Activated CD4-positive, CD25-positive, alpha-beta regulatory T cell treated with anti-CD3 and anti-CD28 coated beads, Interleukin-2, amount 50 U/mL, for 16 hours (primary cell): Measurements from ENCODE around the gene ASPA.
"Not testable (repeated sequence)": the region's sequence is repeated elsewhere in the genome, so short reads cannot be mapped to it uniquely, and the experiment has no call there.

Experiments
- DNase-seq: peaks from one replicate; pipeline ENCODE4 v3.0.0-alpha.2; 2020; ENCODE audit warnings: low read depth, low spot score

Gene ASPA

GRCh38 chr17:3475812-3476610 lies at the start of gene ASPA:
Gene ASPA, plus strand, starts transcription at chr17:3475997. Its CDS starts 163 bp downstream, at chr17:3476160.
- no peak for DNase-seq

- DNase-seq = not testable (repeated sequence)
These were observed 42.6 kb upstream of the ASPA start for GRCh38 chr17:3433215-3433614.

- DNase-seq = no peak
These were observed 42.1 kb upstream of the ASPA start, which contains the start of gene OR1E2 for GRCh38 chr17:3433741-3434140. Gene OR1E2, minus strand, starts transcription at chr17:3433841. Its CDS starts 0 bp downstream, at chr17:3433841.

DNA sequence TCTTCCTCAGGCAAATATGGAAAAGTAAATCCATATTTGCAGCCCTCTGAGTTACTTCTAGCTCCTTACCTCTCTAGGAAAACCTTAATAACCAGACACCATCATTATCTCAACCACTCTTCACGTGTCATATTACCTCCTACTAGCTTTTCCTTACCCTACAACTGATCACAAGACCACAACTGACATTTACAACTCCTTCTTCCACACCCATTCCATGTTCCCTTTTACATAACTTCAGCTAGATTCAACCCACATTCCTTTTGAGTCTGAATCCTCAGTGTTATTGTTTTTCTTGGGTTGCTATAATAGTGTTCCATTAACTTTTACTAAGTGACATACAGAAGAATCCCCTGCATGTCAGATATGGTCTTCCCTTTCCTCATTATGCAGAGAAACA lies 37.4 kb upstream of the ASPA start:
- DNase-seq = no peak

GRCh38 chr17:3440451-3440850 lies 35.3 kb upstream of the ASPA start:
- no peak for DNase-seq

GRCh38 chr17:3447625-3448024 lies 28.2 kb upstream of the ASPA start:
- no peak for DNase-seq

GRCh38 chr17:3448059-3448665 lies 27.6 kb upstream of the ASPA start:
- no peak for DNase-seq

DNA sequence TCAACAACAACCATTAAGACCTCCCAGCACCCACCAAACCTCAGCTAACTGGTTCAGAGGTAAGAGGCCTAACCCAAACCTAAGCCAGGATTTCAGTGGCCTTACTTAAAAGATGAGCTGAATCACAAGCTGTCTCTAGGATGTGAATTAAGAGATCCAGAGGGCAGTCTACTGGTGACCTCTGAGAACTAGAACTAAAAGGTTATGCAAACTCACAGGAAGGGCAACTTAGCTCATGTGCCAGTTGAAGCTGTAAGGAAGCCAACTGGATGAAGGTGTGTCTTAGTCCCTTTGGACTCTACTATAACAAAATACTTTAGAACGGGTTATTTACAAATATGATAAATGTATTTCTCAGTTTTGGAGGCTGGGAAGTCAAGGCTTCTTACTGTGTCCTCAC lies 9.4 kb upstream of the ASPA start:
- DNase-seq = not testable (repeated sequence)

GRCh38 chr17:3469529-3469928 lies 6.3 kb upstream of the ASPA start:
- DNase-seq = no peak

GRCh38 chr17:3471599-3471998 lies 4.2 kb upstream of the ASPA start, which contains the start of gene SPATA22:
Gene SPATA22, minus strand, starts transcription at chr17:3471819. Its CDS starts 2,494 bp downstream, at chr17:3469325.
- DNase-seq = no peak

DNA sequence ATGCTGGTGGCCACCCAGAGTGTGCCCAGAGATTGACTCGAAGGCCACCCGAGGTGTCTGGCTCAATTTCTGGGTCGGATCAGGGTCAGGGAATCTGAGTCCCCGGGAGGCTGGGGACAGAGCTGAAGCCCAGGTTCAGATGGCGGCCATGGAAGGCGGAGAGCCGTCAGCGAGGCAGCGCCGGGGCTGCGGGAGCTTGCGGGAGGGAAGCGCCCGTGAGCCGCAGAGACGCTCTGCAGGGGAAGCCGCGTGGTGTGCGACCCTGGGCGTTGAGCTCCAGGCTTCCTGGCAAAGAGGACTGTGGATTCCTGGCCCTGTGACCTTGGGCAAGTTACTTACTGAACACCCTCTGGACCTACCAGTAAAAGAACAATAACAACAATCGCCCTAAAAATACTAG lies 3.7 kb upstream of the ASPA start:
- DNase-seq = no peak

GRCh38 chr17:3474212-3474611 lies 1.6 kb upstream of the ASPA start:
- DNase-seq = no peak

DNA sequence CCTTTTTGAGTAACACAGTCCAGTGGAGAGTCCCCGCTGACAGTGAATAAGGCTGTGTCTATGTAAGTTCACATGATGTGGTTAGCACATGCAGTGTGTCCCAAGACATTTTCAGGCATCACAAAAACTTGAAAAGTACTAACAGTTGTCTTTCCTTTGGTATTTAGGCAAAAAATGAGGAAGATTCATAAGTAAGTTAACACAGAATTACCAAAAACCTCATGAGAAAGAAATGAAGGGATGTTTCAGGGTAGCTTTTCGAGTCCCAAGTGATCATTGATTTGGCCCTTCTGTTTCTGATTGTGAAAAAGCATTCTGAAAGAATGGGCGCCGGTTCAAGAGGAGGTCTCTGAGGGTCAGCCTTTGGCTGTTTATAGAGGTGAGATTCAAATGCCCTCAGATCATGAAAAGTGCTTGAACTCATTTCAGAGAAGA lies 529 bp upstream of the ASPA start:
- no peak for DNase-seq

DNA sequence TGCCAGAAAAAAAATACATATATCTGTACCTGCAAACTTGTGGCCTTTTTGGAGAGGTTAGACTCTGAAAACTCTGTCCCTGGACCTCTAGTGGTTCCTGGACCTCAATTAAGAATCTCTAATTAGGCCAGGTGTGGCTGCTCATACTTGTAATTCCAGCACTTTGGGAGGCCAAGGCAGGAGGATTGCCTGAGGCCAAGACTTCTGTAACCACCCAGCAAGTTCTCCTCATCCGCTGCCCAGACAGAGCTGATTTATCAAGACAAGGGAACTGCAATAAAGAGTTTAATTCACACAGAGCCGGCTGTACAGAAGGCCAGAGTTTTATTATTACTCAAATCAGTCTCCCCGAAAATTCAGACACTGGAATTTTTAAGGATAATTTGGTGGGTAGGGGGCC lies 4.2 kb downstream of the ASPA start:
- DNase-seq = no peak

DNA sequence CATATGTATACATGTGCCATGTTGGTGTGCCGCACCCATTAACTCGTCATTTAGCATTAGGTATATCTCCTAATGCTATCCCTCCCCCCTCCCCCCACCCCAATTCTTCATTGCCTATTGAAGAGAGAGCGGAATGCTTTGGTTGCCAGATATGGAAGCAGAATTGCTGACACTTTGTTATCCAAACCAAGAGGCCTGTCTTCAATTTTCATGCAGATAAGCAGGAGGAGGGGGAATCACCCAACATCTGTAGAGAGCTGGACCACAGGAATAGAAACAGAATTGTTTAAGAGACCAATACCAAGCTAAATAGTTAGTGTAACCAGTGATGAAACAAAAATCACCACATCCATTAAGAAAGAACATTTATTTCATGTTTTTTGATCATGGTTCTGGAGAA lies 7.1 kb downstream of the ASPA start:
- no peak for DNase-seq

DNA sequence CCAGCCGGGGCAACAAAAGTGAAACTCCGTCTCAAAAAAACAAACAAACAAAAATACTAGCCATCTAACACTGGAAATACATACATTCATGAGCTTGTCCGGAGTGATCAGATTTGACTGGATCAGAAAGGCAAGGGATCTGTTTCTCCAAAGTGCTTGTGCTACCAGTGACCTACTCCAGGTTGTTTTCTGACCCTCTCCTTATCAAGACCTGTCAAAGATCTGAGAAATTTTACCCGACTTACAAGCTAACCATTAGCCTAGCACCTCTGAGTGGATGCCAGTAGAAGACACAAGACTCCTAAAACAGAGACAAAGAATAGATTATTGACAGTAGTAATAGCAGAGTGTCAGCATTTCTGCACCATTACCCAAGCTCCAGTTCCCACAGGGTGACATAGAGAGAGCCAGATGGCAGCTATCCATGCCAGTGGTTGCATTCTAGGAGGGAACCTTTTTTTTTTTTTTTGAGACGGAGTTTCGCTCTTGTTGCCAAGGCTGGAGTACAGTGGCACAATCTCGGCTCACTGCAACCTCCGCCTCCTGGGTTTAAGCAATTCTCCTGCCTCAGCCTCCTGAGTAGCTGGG lies 9.8 kb downstream of the ASPA start:
- DNase-seq = no peak

DNA sequence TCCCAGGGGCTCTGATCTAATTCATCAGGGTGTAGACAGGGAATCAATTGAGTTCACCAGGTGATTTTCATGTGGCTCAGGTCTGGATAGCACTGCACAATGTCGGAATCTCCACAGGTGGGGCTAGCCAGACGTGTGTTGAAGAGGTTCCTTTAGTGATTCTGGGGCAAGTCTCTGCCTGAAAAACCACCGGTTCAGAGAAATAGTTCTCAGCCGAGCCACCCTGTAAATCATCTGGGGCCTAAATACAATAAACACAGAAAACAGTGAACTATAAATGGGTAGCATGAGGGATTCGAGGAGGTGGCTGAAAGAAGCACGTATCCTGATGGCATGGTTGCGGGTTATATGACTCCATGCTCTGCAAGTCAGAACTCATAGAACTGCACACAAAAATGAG lies 21.3 kb downstream of the ASPA start:
- no peak for DNase-seq

DNA sequence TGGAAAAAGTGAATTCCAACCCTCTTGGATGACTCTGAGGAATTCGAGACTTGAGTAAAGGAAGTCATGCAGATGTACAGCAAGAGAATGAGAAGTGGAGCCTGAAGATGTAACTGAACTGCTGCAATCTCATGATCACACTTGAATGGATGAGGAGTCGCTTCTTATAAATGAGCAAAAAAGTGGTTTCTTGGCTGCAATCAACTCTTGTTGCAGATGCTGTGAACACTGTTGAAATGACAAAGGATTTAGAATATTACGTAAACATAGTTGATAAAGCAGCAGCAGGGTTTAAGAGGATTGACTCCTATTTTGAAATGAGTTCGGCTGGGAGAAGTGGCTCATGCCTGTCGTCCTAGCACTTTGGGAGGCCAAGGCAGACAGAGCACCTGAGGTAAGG lies 25.5 kb downstream of the ASPA start:
- no peak for DNase-seq

DNA sequence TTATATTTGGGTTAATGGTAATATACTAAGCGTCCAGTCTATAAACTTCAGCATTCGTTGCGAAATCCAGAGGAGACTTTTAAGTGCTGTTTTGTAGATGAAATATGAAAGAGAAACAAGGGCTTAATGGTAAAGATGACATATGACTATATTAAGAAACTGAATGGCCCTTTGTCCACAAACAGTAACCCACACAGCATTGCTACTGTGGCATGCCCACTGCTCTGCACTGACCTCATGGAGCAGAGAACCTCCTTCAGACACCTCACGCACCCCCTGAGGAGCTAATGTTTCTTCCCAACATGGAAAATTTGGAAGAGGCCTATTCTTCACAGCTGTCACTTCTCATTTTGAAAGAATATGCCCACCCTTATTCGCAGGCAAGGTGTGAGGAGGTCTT lies 26.7 kb downstream of the ASPA start:
- DNase-seq = no peak

- no peak for DNase-seq
These were observed 27.5 kb downstream of the ASPA start for GRCh38 chr17:3503285-3503684.

DNA sequence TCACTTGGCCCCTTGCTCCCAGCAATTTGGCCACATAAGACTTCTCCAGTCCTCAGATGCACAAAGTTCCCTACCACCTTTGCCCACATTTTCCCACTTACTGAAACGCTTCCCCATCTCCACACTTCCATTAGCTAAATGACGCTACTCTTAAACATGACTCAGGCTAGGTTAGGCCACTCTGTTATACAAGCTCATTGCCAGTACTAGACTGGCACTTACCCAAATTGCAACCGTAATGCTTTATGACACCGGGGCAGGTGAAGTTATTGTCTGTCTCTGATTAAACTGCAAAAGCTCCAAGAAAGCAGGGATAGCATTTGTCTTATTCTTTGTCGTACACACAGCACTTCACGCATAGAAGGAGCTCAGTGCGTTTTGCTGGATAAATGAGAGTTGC lies 29.2 kb downstream of the ASPA start:
- no peak for DNase-seq

DNA sequence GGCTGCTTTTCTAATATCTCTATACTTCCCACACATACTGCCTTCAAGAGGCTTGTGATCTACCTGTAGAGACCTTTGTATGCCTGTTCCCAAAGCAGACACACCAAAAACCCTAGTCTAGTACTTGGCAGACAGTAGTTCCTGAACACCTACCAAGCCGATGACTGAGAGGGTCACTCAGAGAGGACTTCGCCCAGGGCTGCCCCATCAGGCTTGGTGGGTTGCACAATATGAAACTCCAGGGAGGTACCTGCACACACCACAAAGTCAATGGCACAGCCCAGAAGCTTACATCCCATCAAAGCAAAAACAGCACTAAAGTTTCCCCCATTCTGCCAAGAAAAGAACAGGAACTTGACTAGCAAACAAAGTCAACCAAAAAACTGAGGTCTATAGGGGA lies 30.3 kb downstream of the ASPA start:
- no peak for DNase-seq

DNA sequence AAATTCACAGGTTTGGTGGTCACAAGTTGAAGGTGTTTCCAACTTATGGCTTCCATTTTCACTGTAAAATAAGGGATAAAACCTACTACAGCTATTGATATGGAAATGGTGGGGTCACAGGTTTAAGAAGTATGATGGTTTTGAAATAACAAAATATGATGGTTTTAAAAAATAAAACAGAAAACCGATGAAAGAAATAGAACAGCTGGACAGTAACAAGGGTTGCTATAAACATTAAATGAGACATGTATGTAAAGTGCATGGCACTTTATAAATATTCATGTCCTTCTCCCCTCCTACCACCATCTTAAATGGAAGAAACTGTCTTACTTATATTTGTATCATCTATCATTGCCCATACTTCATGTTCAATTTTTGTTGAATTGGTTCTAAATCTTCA lies 31.3 kb downstream of the ASPA start:
- DNase-seq = no peak
